IMR-90 (cell line): ENCODE results near the gene PIH1D1. TPM values are rescaled to one million over a fixed set of nuclear protein-coding genes. Genes with fewer than 3 reads are reported as not detected.
A peak's percentile ranks its signal among the peaks of the same experiment; 100 is the strongest.

Experiments used
- ATAC-seq: fragments of 200-7000 bp; cut with Tn5 transposase; 2 replicates; pipeline ENCODE4 v1.9.1; 2020; ENCODE audit warnings: low read depth, mild to moderate bottlenecking, moderate library complexity
- BruUV-seq: library from RNA; stranded (reverse); fragments of 400-500 nt; replicated peaks from 2 replicates; lab custom pipeline; 2021; lab: Mats Ljungman, UMichigan
- CTCF ChIA-PET: fragments of 300-600 bp; formaldehyde crosslinking; extraction: SDS; loops from one replicate; lab custom pipeline; 2021; ENCODE audit warnings: antibody characterized with exemption; lab: Yijun Ruan, JAX
- POLR2A ChIA-PET: fragments of 300-600 bp; sonication (Branson Sonifier 250); formaldehyde crosslinking; loops from one replicate; lab custom pipeline; 2022; ENCODE audit warnings: antibody characterized with exemption; ENCODE audit not compliant: unreplicated experiment; lab: Charles Lee
- DNase-seq: peaks from one replicate; pipeline ENCODE4 v3.0.0; 2013
- H2AFZ ChIP-seq: replicated peaks from 2 replicates; pipeline ENCODE3; 2013; ENCODE audit warnings: low read length, mild to moderate bottlenecking; ENCODE audit not compliant: poor library complexity
- H2AK5ac ChIP-seq: 2 replicates; pipeline ENCODE4 v1.6.1; 2013; ENCODE audit warnings: low read depth, low read length, inconsistent platforms
- H2AK9ac ChIP-seq: replicated peaks from 2 replicates; pipeline ENCODE3; 2013; ENCODE audit warnings: mild to moderate bottlenecking, low read depth, low read length, moderate library complexity; ENCODE audit not compliant: poor library complexity
- H2BK120ac ChIP-seq: 2 replicates; pipeline ENCODE4 v1.6.1; 2013; ENCODE audit warnings: low read depth, low read length, inconsistent platforms
- H2BK15ac ChIP-seq: 3 replicates; pipeline ENCODE4 v1.6.1; 2013; ENCODE audit warnings: low read depth, low read length, inconsistent platforms
- H2BK20ac ChIP-seq: 2 replicates; pipeline ENCODE4 v1.6.1; 2013; ENCODE audit warnings: low read depth, mild to moderate bottlenecking, inconsistent platforms, low read length, moderate library complexity
- H2BK5ac ChIP-seq: 2 replicates; pipeline ENCODE4 v1.6.1; 2013; ENCODE audit warnings: mild to moderate bottlenecking, low read depth, low read length, inconsistent platforms; ENCODE audit not compliant: poor library complexity, severe bottlenecking
- H3K14ac ChIP-seq: replicated peaks from 2 replicates; pipeline ENCODE4 v1.6.1; 2013; ENCODE audit warnings: low read depth, low read length, inconsistent platforms
- H3K18ac ChIP-seq: 2 replicates; pipeline ENCODE4 v1.6.1; 2013; ENCODE audit warnings: low read depth, low read length, control low read depth
- H3K23ac ChIP-seq: 2 replicates; pipeline ENCODE4 v1.6.1; 2013; ENCODE audit warnings: low read depth, low read length, inconsistent platforms
- H3K27ac ChIP-seq: 2 replicates; pipeline ENCODE4 v1.5.1; 2013; ENCODE audit warnings: mild to moderate bottlenecking, control low read depth, low read length; ENCODE audit not compliant: insufficient read depth
- H3K27me3 ChIP-seq: 2 replicates; pipeline ENCODE4 v1.6.1; 2013; ENCODE audit warnings: low read length; ENCODE audit not compliant: control insufficient read depth, insufficient read depth
- H3K36me3 ChIP-seq: 2 replicates; pipeline ENCODE4 v1.6.1; 2013; ENCODE audit warnings: low read length, mixed read lengths; ENCODE audit not compliant: control insufficient read depth, insufficient read depth
- H3K4ac ChIP-seq: 2 replicates; pipeline ENCODE4 v1.6.1; 2013; ENCODE audit warnings: low read depth, low read length, inconsistent platforms
- H3K4me1 ChIP-seq: 2 replicates; pipeline ENCODE4 v1.6.1; 2013; ENCODE audit warnings: low read length, mixed read lengths; ENCODE audit not compliant: control insufficient read depth, insufficient read depth
- H3K4me2 ChIP-seq: 2 replicates; pipeline ENCODE4 v1.6.1; 2013; ENCODE audit warnings: low read depth, mild to moderate bottlenecking, control low read depth, low read length, moderate library complexity
- H3K4me3 ChIP-seq: 2 replicates; pipeline ENCODE4 v1.5.1; 2013; ENCODE audit warnings: low read depth, mild to moderate bottlenecking, control low read depth, low read length, moderate library complexity; ENCODE audit not compliant: insufficient read depth
- H3K56ac ChIP-seq: 2 replicates; pipeline ENCODE4 v1.6.1; 2013; ENCODE audit warnings: low read length, inconsistent platforms; ENCODE audit not compliant: insufficient read depth; ENCODE audit errors: extremely low read depth
- H3K79me1 ChIP-seq, 2 experiments: 2 replicates each; pipeline ENCODE4 v1.6.1; 2013; ENCODE audit warnings: low read length in 2 of 2, inconsistent platforms in 1 of 2, low read depth in 1 of 2
- H3K9ac ChIP-seq: 2 replicates; pipeline ENCODE4 v1.6.1; 2013; ENCODE audit warnings: low read depth, low read length, control low read depth
- H3K9me1 ChIP-seq: 2 replicates; pipeline ENCODE4 v1.6.1; 2013; ENCODE audit warnings: low read length, inconsistent platforms; ENCODE audit not compliant: insufficient read depth
- H3K9me3 ChIP-seq: 2 replicates; pipeline ENCODE4 v1.6.1; 2013; ENCODE audit warnings: low read length; ENCODE audit not compliant: control insufficient read depth, insufficient read depth
- H4K20me1 ChIP-seq: 2 replicates; pipeline ENCODE4 v1.6.1; 2013; ENCODE audit warnings: low read length, inconsistent platforms; ENCODE audit not compliant: insufficient read depth
- H4K5ac ChIP-seq: 2 replicates; pipeline ENCODE4 v1.6.1; 2013; ENCODE audit warnings: mild to moderate bottlenecking, low read depth, low read length, control low read depth
- H4K8ac ChIP-seq, 2 experiments: 2 replicates each; pipeline ENCODE4 v1.6.1; 2013; ENCODE audit warnings: low read depth in 2 of 2, low read length in 2 of 2, control low read depth in 1 of 2, inconsistent platforms in 1 of 2
- H4K91ac ChIP-seq: 2 replicates; pipeline ENCODE4 v1.6.1; 2013; ENCODE audit warnings: low read depth, low read length, inconsistent platforms; ENCODE audit not compliant: insufficient read depth
- RFX5 ChIP-seq: IDR thresholded peaks from 2 replicates; pipeline ENCODE4 v1.8.0; 2012; ENCODE audit warnings: low read depth, mild to moderate bottlenecking, low read length, moderate library complexity
- WGBS, 2 experiments: methylation state at CpG; one replicate each; pipeline versions ENCODE4 v1.1.5 to v1.1.7; 2013; ENCODE audit warnings: missing lambda C conversion rate in 2 of 2; ENCODE audit not compliant: insufficient read length in 1 of 2; ENCODE audit errors: extremely low coverage in 2 of 2; 5-methylcytosine and 5-hydroxymethylcytosine counted together
- dilution Hi-C: fragments of 300-500 bp; cut with HindIII; formaldehyde crosslinking; loops from one replicate; pipeline ENCODE4 v1.14.3; 2018; ENCODE audit warnings: low sequenced_read_pairs; ENCODE audit not compliant: unreplicated experiment
- in situ Hi-C: fragments of 300-500 bp; cut with MboI; formaldehyde crosslinking; loops from 3 replicates; pipeline ENCODE4 v1.14.3; 2019; ENCODE audit warnings: low sequenced_read_pairs, inconsistent platforms, mixed read lengths
- intact Hi-C: fragments of 100-400 bp; cut with micrococcal nuclease; formaldehyde crosslinking; loops from 2 replicates; pipeline ENCODE4 v1.10.0; 2022
- polyA plus RNA-seq, 3 experiments: library from polyadenylated mRNA; depleted of rRNA; stranded (reverse); fragments of >200 nt; gene quantifications; 2 replicates each; pipeline ENCODE4 v1.2.3, GENCODE V29; 2012; ENCODE audit warnings: low replicate concordance in 1 of 3
- total RNA-seq: library from RNA; depleted of rRNA; stranded (reverse); fragments of >200 nt; gene quantifications from 2 replicates; pipeline ENCODE4 v1.2.3, GENCODE V29; 2012

Gene PIH1D1
- total and polyA plus RNA-seq, 2 of the 4 experiments (the other 2 are of a cell fraction), result 77.9 to 122 TPM

GRCh38 chr19:49489601-49490167, 38.1 kb upstream of the PIH1D1 start:
- intact Hi-C loops (no loop called here), dilution Hi-C loops (no loop called here), in situ Hi-C loops (loop anchor here (10.0 kb wide), 1 partner anchor 175 kb away; the partner anchor contains the start of genes BCL2L12 and IRF3)
- H3K9me1 ChIP-seq, result peaks cover 5% of the 10 kb centered on the region
- no peaks in the 10 kb centered on the region for H3K9me3 ChIP-seq
- H3K14ac ChIP-seq, result peak overlapping the region; percentile 53; the same call in 1 of the 2 replicates
- ATAC-seq (no peak), DNase-seq (no peak)
- peaks cover 47% of the 10 kb centered on the region for H3K36me3 ChIP-seq
- peak overlapping the region; percentile 70; the same call in 1 of the 2 replicates for H3K4me3 ChIP-seq
- H2BK15ac ChIP-seq, result no peak overlapping the region
- H2AFZ ChIP-seq, result no peak overlapping the region
- peaks cover 7% of the 10 kb centered on the region for H3K4me1 ChIP-seq
- H3K23ac ChIP-seq, result peak overlapping the region; percentile 86
- peak overlapping the region; percentile 91 for H3K4me2 ChIP-seq
- H3K56ac ChIP-seq, result peak overlapping the region; percentile 99; the same call in 1 of the 2 replicates
- no peaks in the 10 kb centered on the region for H3K27me3 ChIP-seq
- ChIA-PET CTCF (no interaction called here), POLR2A (interaction anchor here (0.6 kb wide), 1 partner anchor 106 kb away, joined by 4 read pairs; no protein-coding TSS in a partner anchor)
- BruUV-seq, result no TSS peak
- H2BK20ac ChIP-seq, result no peak overlapping the region
- H4K5ac ChIP-seq, result no peak overlapping the region
- no peak overlapping the region for H4K91ac ChIP-seq
- H3K18ac ChIP-seq, result no peak overlapping the region
- no peak for TF ChIP-seq RFX5
- peak overlapping the region; percentile 63 for H3K27ac ChIP-seq
- 84% methylated on average over 6 of the region's 15 CpGs; no CpG with 5 or more reads in 1 of the 2 experiments for WGBS, 2 experiments
- peak overlapping the region; percentile 33 to 44; a peak in 3 of 4 replicates for H4K8ac ChIP-seq
- H3K9ac ChIP-seq, result peak overlapping the region; percentile 99
- peaks cover 11 to 39% of the 10 kb centered on the region in 2 experiments for H3K79me1 ChIP-seq
- H2AK5ac ChIP-seq, result peak overlapping the region; percentile 46; the same call in 1 of the 2 replicates
- H2BK5ac ChIP-seq, result peak overlapping the region; percentile 14
- H4K20me1 ChIP-seq, result peaks cover 56% of the 10 kb centered on the region
- no peak overlapping the region for H2BK120ac ChIP-seq
- peak overlapping the region; percentile 39 for H2AK9ac ChIP-seq
- H3K4ac ChIP-seq, result no peak overlapping the region
